Cardiac muscle cell (in vitro differentiated cells and primary cell): ENCODE measurements around the gene NOCT. TPM values are rescaled to one million over a fixed set of nuclear protein-coding genes. Genes with fewer than 3 reads are reported as not detected.

Experiments used
- DNase-seq, 2 donors: peaks; one replicate each; pipeline versions ENCODE4 v3.0.0 to v3.0.0-alpha.2; 2010 to 2017; ENCODE audit warnings: low read depth in 1 of 2, low spot score in 1 of 2
- H3K27ac ChIP-seq: fragments of 200-600 bp; sonication (generic); 2 replicates; pipeline ENCODE4 v1.5.1; 2016
- H3K27me3 ChIP-seq: fragments of 200-600 bp; sonication (generic); 2 replicates; pipeline ENCODE4 v1.6.0; 2016; ENCODE audit warnings: control low read depth
- H3K36me3 ChIP-seq: fragments of 200-600 bp; sonication (generic); 2 replicates; pipeline ENCODE4 v1.5.1; 2016; ENCODE audit warnings: control low read depth
- H3K4me1 ChIP-seq: fragments of 200-600 bp; sonication (generic); 2 replicates; pipeline ENCODE4 v1.8.1; 2017; ENCODE audit warnings: low read depth, mild to moderate bottlenecking, mixed run types
- H3K4me3 ChIP-seq: fragments of 200-600 bp; sonication (generic); 2 replicates; pipeline ENCODE4 v1.5.1; 2016; ENCODE audit warnings: mild to moderate bottlenecking
- H3K9me3 ChIP-seq: fragments of 200-600 bp; sonication (generic); 2 replicates; pipeline ENCODE4 v1.5.1; 2017; ENCODE audit warnings: low read depth, mild to moderate bottlenecking, control low read depth
- polyA plus RNA-seq: library from polyadenylated mRNA; unstranded; fragments of >200 nt; fragmentation: Nextera tagmentation; extraction: Ambion mirVana; gene quantifications from 2 replicates; pipeline ENCODE4 v1.2.1, GENCODE V29; 2016
- total RNA-seq: library from RNA; depleted of rRNA; stranded (reverse); fragments of >200 nt; gene quantifications from 2 replicates; pipeline ENCODE4 v1.2.3, GENCODE V29; 2016
- TF ChIP-seq, protein P1 (sequence below): IDR thresholded peaks from 2 replicates; pipeline ENCODE4 v1.5.1; 2012; ENCODE audit warnings: low read depth, mild to moderate bottlenecking, low read length

The NOCT gene
- total and polyA plus RNA-seq, 2 experiments from 2014 or later, result 2.5 to 11.1 TPM

GRCh38 chr4:139030614-139031235 is 15.1 kb downstream of the NOCT start:
- TF ChIP-seq, protein P1, sequence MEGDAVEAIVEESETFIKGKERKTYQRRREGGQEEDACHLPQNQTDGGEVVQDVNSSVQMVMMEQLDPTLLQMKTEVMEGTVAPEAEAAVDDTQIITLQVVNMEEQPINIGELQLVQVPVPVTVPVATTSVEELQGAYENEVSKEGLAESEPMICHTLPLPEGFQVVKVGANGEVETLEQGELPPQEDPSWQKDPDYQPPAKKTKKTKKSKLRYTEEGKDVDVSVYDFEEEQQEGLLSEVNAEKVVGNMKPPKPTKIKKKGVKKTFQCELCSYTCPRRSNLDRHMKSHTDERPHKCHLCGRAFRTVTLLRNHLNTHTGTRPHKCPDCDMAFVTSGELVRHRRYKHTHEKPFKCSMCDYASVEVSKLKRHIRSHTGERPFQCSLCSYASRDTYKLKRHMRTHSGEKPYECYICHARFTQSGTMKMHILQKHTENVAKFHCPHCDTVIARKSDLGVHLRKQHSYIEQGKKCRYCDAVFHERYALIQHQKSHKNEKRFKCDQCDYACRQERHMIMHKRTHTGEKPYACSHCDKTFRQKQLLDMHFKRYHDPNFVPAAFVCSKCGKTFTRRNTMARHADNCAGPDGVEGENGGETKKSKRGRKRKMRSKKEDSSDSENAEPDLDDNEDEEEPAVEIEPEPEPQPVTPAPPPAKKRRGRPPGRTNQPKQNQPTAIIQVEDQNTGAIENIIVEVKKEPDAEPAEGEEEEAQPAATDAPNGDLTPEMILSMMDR, result peak; percentile 81

GRCh38 chr4:139035650-139036049 is 20.1 kb downstream of the NOCT start:
- Histone ChIP-seq H3K36me3 (no peaks in the 10 kb centered on the region), H3K9me3 (no peaks in the 10 kb centered on the region), H3K27me3 (no peaks in the 10 kb centered on the region), H3K4me3 (no peak overlapping the region), H3K4me1 (no peaks in the 10 kb centered on the region), H3K27ac (no peak overlapping the region)
- no peak for DNase-seq
- TF ChIP-seq, protein P1, result no peak

More at GRCh38 chr4:139030614-139031235, 15.1 kb downstream of the NOCT start:
- Histone ChIP-seq H3K27ac (no peak overlapping the region), H3K36me3 (no peaks in the 10 kb centered on the region), H3K27me3 (no peaks in the 10 kb centered on the region), H3K4me3 (no peak overlapping the region), H3K9me3 (no peaks in the 10 kb centered on the region), H3K4me1 (peaks cover 10% of the 10 kb centered on the region)
- DNase-seq, result peak; percentile 87 to 89

DNA sequence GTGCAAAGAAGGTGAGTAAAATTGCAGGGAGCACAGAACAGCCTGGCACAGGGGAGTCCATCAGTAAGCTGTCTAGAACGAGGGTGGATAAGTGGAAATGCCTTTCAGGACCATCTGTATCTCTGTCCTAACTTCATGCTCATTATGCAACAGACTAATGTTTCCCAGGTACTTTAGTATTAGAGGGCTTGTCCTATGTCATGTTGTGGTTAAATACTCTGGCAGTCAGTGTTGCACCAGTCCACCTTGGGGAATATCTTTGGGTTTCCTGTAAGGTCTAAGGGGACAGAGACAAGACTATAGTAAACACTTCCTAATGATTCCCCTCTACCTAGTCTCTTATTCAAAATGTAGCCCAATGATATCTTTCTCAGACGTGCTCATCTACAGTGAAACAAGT is 21.3 kb downstream of the NOCT start:
- Histone ChIP-seq H3K36me3 (no peaks in the 10 kb centered on the region), H3K4me3 (no peak overlapping the region), H3K27me3 (no peaks in the 10 kb centered on the region), H3K27ac (no peak overlapping the region), H3K9me3 (no peaks in the 10 kb centered on the region), H3K4me1 (no peaks in the 10 kb centered on the region)
- DNase-seq, result no peak
- TF ChIP-seq, protein P1, result no peak

DNA sequence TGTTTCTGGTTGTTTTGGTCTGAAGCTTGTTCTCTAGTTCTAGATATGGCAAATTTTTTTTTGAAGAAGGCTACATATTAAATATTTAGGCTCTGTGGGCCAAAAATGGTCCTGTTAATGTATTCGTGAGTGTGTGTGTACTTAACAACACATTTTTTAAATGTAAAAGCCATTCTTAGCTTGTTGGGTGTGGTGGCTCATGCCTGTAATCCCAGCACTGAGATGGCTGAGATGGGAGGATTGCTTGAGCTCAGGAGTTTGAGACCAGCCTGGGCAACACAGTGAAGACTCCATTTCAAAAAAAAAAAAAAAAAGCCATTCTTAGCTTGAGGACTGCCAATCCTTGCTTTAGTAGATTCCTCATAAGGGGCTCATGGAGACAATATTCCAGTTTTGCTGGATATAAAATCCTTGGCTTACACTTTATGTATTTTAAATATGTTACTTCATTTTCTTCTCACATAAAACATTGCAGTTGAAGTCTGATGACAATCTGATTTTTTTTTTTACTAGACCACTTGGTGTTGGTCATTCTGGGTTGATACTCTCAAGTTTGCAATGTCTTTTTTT is 23.4 kb downstream of the NOCT start:
- no peak overlapping the region for H3K4me3 ChIP-seq
- no peaks in the 10 kb centered on the region for H3K9me3 ChIP-seq
- no peaks in the 10 kb centered on the region for H3K36me3 ChIP-seq
- no peaks in the 10 kb centered on the region for H3K4me1 ChIP-seq
- no peaks in the 10 kb centered on the region for H3K27me3 ChIP-seq
- peak overlapping the region; percentile 55 for H3K27ac ChIP-seq
- TF ChIP-seq, protein P1, result no peak
- DNase-seq, result no peak

GRCh38 chr4:139042981-139043460 is 27.4 kb downstream of the NOCT start:
- Histone ChIP-seq H3K27ac (peak overlapping the region; percentile 50), H3K27me3 (no peaks in the 10 kb centered on the region), H3K4me3 (no peak overlapping the region), H3K4me1 (no peaks in the 10 kb centered on the region), H3K36me3 (peaks cover 6% of the 10 kb centered on the region), H3K9me3 (no peaks in the 10 kb centered on the region)
- no peak for DNase-seq
- TF ChIP-seq, protein P1, result no peak
